Activated CD8-positive, alpha-beta T cell treated with anti-CD3 and anti-CD28 coated beads for 36 hours (primary cell): ENCODE data around the gene PTPRQ. TPM values are rescaled to one million over a fixed set of nuclear protein-coding genes. Genes with fewer than 3 reads are reported as not detected.

Experiments used
- ATAC-seq: fragments of 200-7000 bp; cut with Tn5 transposase; one replicate; pipeline ENCODE4 v1.10.0; 2021; ENCODE audit warnings: mild to moderate bottlenecking, moderate library complexity
- CTCF ChIA-PET: fragments of 350-600 bp; sonication (Branson Sonifier 250); formaldehyde crosslinking; loops from one replicate; lab custom pipeline; 2021; ENCODE audit warnings: antibody characterized with exemption; lab: Charles Lee
- POLR2A ChIA-PET: fragments of 350-600 bp; sonication (Branson Sonifier 250); formaldehyde crosslinking; loops from one replicate; lab custom pipeline; 2021; ENCODE audit warnings: antibody characterized with exemption; lab: Charles Lee
- DNase-seq: peaks from one replicate; pipeline ENCODE4 v3.0.0-alpha.2; 2020
- H3K27ac Mint-ChIP-seq: one replicate; pipeline ENCODE4 v1.8.0; 2021; ENCODE audit warnings: mild to moderate bottlenecking, mixed read lengths
- H3K27me3 Mint-ChIP-seq: one replicate; pipeline ENCODE4 v1.8.0; 2021; ENCODE audit warnings: mixed read lengths
- H3K36me3 Mint-ChIP-seq: one replicate; pipeline ENCODE4 v1.8.0; 2021; ENCODE audit warnings: low read depth, mixed read lengths
- H3K4me1 Mint-ChIP-seq: one replicate; pipeline ENCODE4 v1.8.0; 2021; ENCODE audit warnings: low read depth, mixed read lengths
- H3K4me3 Mint-ChIP-seq: one replicate; pipeline ENCODE4 v1.8.0; 2021; ENCODE audit warnings: mild to moderate bottlenecking, moderate library complexity, mixed read lengths
- H3K9me3 Mint-ChIP-seq: one replicate; pipeline ENCODE4 v1.8.0; 2021; ENCODE audit warnings: mixed read lengths
- CTCF ChIP-seq: fragments of 200-600 bp; IDR thresholded peaks from one replicate; pipeline ENCODE4 v1.8.0; 2022; ENCODE audit warnings: antibody characterized with exemption, mild to moderate bottlenecking
- intact Hi-C: fragments of 100-400 bp; cut with micrococcal nuclease; formaldehyde crosslinking; loops from one replicate; pipeline ENCODE4 v1.10.0; 2022
- total RNA-seq, 2 experiments: library from RNA; stranded (reverse); gene quantifications; one replicate each; pipeline ENCODE4 v1.2.3, GENCODE V29; 2021

Gene PTPRQ
- total RNA-seq, 2 experiments from 2014 or later: not detected

- Mint-ChIP-seq H3K27me3 (no peaks in the 10 kb centered on the region), H3K4me3 (no peak overlapping the region), H3K4me1 (no peaks in the 10 kb centered on the region), H3K27ac (no peak overlapping the region), H3K9me3 (peaks cover 11% of the 10 kb centered on the region), H3K36me3 (no peaks in the 10 kb centered on the region)
- ATAC-seq (no peak), DNase-seq (no peak)
- intact Hi-C loops: no loop called here
- no peak for TF ChIP-seq CTCF
- ChIA-PET CTCF (no interaction called here), POLR2A (no interaction called here)
These were observed 132.8 kb downstream of the PTPRQ start for GRCh38 chr12:80576641-80577418.

- no peak overlapping the region for H3K27ac Mint-ChIP-seq
- CTCF ChIA-PET: interaction anchor here (0.7 kb wide), 1 partner anchor 9 kb away, joined by 3 read pairs; no protein-coding TSS in a partner anchor
- H3K4me1 Mint-ChIP-seq: no peaks in the 10 kb centered on the region
- H3K36me3 Mint-ChIP-seq: no peaks in the 10 kb centered on the region
- TF ChIP-seq CTCF: no peak
- intact Hi-C loops: no loop called here
- POLR2A ChIA-PET: no interaction called here
- no peak overlapping the region for H3K4me3 Mint-ChIP-seq
- ATAC-seq (no peak), DNase-seq (no peak)
- H3K27me3 Mint-ChIP-seq: no peaks in the 10 kb centered on the region
- peaks cover 9% of the 10 kb centered on the region for H3K9me3 Mint-ChIP-seq
These were observed 136.2 kb downstream of the PTPRQ start for GRCh38 chr12:80580254-80580653.

- H3K36me3 Mint-ChIP-seq: no peaks in the 10 kb centered on the region
- H3K4me3 Mint-ChIP-seq: no peak overlapping the region
- no peaks in the 10 kb centered on the region for H3K4me1 Mint-ChIP-seq
- ATAC-seq: no peak
- intact Hi-C loops: no loop called here
- CTCF ChIA-PET: no interaction called here
- H3K27ac Mint-ChIP-seq: no peak overlapping the region
- no peak for DNase-seq
- POLR2A ChIA-PET: no interaction called here
- peaks cover 5% of the 10 kb centered on the region for H3K9me3 Mint-ChIP-seq
- no peaks in the 10 kb centered on the region for H3K27me3 Mint-ChIP-seq
- TF ChIP-seq CTCF: no peak
These were observed 137.7 kb downstream of the PTPRQ start for GRCh38 chr12:80581783-80582182.

- no peak for ATAC-seq
- POLR2A ChIA-PET: no interaction called here
- Mint-ChIP-seq H3K4me3 (no peak overlapping the region), H3K27ac (no peak overlapping the region), H3K27me3 (no peaks in the 10 kb centered on the region), H3K4me1 (no peaks in the 10 kb centered on the region), H3K9me3 (peaks cover 4% of the 10 kb centered on the region), H3K36me3 (no peaks in the 10 kb centered on the region)
- intact Hi-C loops: no loop called here
- no peak for DNase-seq
- CTCF ChIA-PET: no interaction called here
- no peak for TF ChIP-seq CTCF
These were observed 138.4 kb downstream of the PTPRQ start for GRCh38 chr12:80582431-80582830.

- H3K4me3 Mint-ChIP-seq: no peak overlapping the region
- no peak for ATAC-seq
- no peak overlapping the region for H3K27ac Mint-ChIP-seq
- H3K4me1 Mint-ChIP-seq: no peaks in the 10 kb centered on the region
- no peaks in the 10 kb centered on the region for H3K36me3 Mint-ChIP-seq
- ChIA-PET CTCF (interaction anchor here (0.6 kb wide), 1 partner anchor 688 kb away, joined by 5 read pairs; no protein-coding TSS in a partner anchor), POLR2A (no interaction called here)
- H3K9me3 Mint-ChIP-seq: peaks cover 3% of the 10 kb centered on the region
- no peaks in the 10 kb centered on the region for H3K27me3 Mint-ChIP-seq
- TF ChIP-seq CTCF: no peak
- intact Hi-C loops: no loop called here
- DNase-seq: no peak
These were observed 145.0 kb downstream of the PTPRQ start for GRCh38 chr12:80589077-80589476.
